T-cell (primary cell): ENCODE data around the gene SLC24A3. TPM values are rescaled to one million over a fixed set of nuclear protein-coding genes. Genes with fewer than 3 reads are reported as not detected.

ENCODE experiments used
- ATAC-seq, 4 experiments: fragments of 200-7000 bp in 3 of 4; fragments of 150-1000 bp in 1 of 4; cut with Tn5 transposase; replicated peaks in 1 of 4; 1 replicate in 3 of 4; 2 replicates in 1 of 4; pipeline ENCODE4 v1.10.0; 2021; ENCODE audit warnings: moderate library complexity in 3 of 4, mild to moderate bottlenecking in 2 of 4, moderate number of reproducible peaks in 1 of 4
- CTCF ChIA-PET, 2 donors: fragments of 300-600 bp; sonication (Branson Sonifier 250); formaldehyde crosslinking; loops; one replicate each; lab custom pipeline; 2022; ENCODE audit warnings: antibody characterized with exemption in 2 of 2; lab: Charles Lee
- POLR2A ChIA-PET, 2 donors: fragments of 300-600 bp; sonication (Branson Sonifier 250); formaldehyde crosslinking; loops; one replicate each; lab custom pipeline; 2022; ENCODE audit warnings: antibody characterized with exemption in 2 of 2; lab: Charles Lee
- DNase-seq, 35 experiments: peaks; one replicate each; pipeline versions ENCODE4 v3.0.0 to v3.0.0-alpha.2; 2013 to 2023
- H3K27ac ChIP-seq: one replicate; pipeline ENCODE4 v1.5.1; 2013; ENCODE audit warnings: low read length
- H3K27me3 ChIP-seq, 2 experiments: replicated peaks in 1 of 2; 1 replicate in 1 of 2; 2 replicates in 1 of 2; pipeline versions ENCODE4 v1.6.1 to v1.7.0; 2013; ENCODE audit warnings: low read length in 1 of 2, mixed read lengths in 1 of 2; ENCODE audit not compliant: control insufficient read depth in 2 of 2, insufficient read depth in 2 of 2; ENCODE audit errors: extremely low read depth in 1 of 2
- H3K36me3 ChIP-seq, 2 donors: 1 replicate in 1 of 2; 2 replicates in 1 of 2; pipeline versions ENCODE4 v1.6.1 to v1.7.0; 2013; ENCODE audit warnings: low read length in 1 of 2; ENCODE audit not compliant: control insufficient read depth in 2 of 2, insufficient read depth in 1 of 2; ENCODE audit errors: extremely low read depth in 1 of 2
- H3K4me1 ChIP-seq, 2 experiments: 1 replicate in 1 of 2; 2 replicates in 1 of 2; pipeline versions ENCODE4 v1.6.1 to v1.7.0; 2013; ENCODE audit warnings: low read length in 2 of 2, mixed read lengths in 1 of 2; ENCODE audit not compliant: insufficient read depth in 2 of 2, control insufficient read depth in 1 of 2; ENCODE audit errors: extremely low read depth in 1 of 2
- H3K4me3 ChIP-seq, 2 donors: 1 replicate in 1 of 2; 2 replicates in 1 of 2; pipeline versions ENCODE4 v1.5.1 to v1.7.0; 2013; ENCODE audit warnings: mild to moderate bottlenecking in 2 of 2, low read length in 1 of 2, moderate library complexity in 1 of 2; ENCODE audit not compliant: control insufficient read depth in 1 of 2; ENCODE audit errors: extremely low read depth in 1 of 2
- H3K9me3 ChIP-seq: 2 replicates; pipeline ENCODE4 v1.7.0; 2013
- H3K27ac Mint-ChIP-seq, 2 donors: one replicate each; pipeline ENCODE4 v1.8.0; 2020 to 2021; ENCODE audit warnings: mild to moderate bottlenecking in 2 of 2, mixed read lengths in 2 of 2
- H3K27me3 Mint-ChIP-seq, 2 donors: one replicate each; pipeline ENCODE4 v1.8.0; 2021 to 2022; ENCODE audit warnings: mixed read lengths in 2 of 2
- H3K36me3 Mint-ChIP-seq: one replicate; pipeline ENCODE4 v1.8.0; 2021; ENCODE audit warnings: mixed read lengths
- H3K4me1 Mint-ChIP-seq, 3 donors: one replicate each; pipeline ENCODE4 v1.8.0; 2020 to 2022; ENCODE audit warnings: mixed read lengths in 3 of 3, mild to moderate bottlenecking in 1 of 3
- H3K4me3 Mint-ChIP-seq, 3 donors: one replicate each; pipeline ENCODE4 v1.8.0; 2020 to 2022; ENCODE audit warnings: mild to moderate bottlenecking in 3 of 3, mixed read lengths in 3 of 3, moderate library complexity in 3 of 3
- H3K9me3 Mint-ChIP-seq, 3 donors: one replicate each; pipeline ENCODE4 v1.8.0; 2020 to 2022; ENCODE audit warnings: mixed read lengths in 3 of 3
- WGBS: methylation state at CpG from one replicate; pipeline ENCODE4 v1.1.5; 2013; ENCODE audit warnings: missing lambda C conversion rate; ENCODE audit not compliant: insufficient coverage; 5-methylcytosine and 5-hydroxymethylcytosine counted together
- total RNA-seq, 35 experiments: library from RNA in 6 of 35; stranded (reverse) in 6 of 35; fragments of 120-200 nt in 1 of 35; gene quantifications; one replicate each; pipeline versions ENCODE4 v1.2.1 to v1.2.4 and lab custom pipeline; 2013 to 2026

Gene SLC24A3
- total RNA-seq, 5 donors from 2014 or later (not counting 1 experiment from before 2014, with no cell fraction given), result 0.06 to 0.25 (median 0.12) TPM

DNA sequence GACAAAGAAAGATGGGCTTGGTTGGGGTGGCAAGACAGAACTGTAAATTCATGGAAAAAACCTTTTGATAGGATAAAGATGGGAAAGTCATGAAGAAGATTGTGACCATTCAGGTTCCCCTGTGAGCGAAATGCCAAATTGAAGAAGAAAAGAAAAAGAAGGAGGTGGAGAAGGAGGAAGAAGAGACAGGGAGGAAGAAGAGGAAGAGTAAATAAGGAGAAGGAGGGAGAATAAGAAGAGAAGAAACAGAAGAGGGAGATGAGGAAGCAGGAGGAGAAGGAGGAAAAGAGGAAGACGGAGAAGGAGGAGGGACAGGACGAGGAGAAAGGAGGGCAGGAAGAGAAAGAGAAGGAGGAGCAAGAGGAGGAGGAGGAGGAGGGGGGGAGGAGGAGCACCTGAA lies 199.8 kb downstream of the SLC24A3 start:
- H3K27me3 ChIP-seq, result no peaks in the 10 kb centered on the region
- WGBS, result 63% methylated on average over 3 of the region's 3 CpGs
- Mint-ChIP-seq H3K9me3 (peaks cover 2 to 15% (median 4%) of the 10 kb centered on the region in 3 donors), H3K27me3 (peaks cover 0 to 6% of the 10 kb centered on the region in 2 donors), H3K4me3 (no peak overlapping the region), H3K27ac (no peak overlapping the region), H3K36me3 (no peaks in the 10 kb centered on the region), H3K4me1 (no peaks in the 10 kb centered on the region)
- no peak for ATAC-seq
- DNase-seq, result no peak
- H3K27ac ChIP-seq, result no peak overlapping the region
- no peaks in the 10 kb centered on the region for H3K36me3 ChIP-seq
- H3K4me3 ChIP-seq, result no peak overlapping the region
- ChIA-PET CTCF (no interaction called here), POLR2A (no interaction called here)
- no peaks in the 10 kb centered on the region for H3K9me3 ChIP-seq
- H3K4me1 ChIP-seq, result no peaks in the 10 kb centered on the region

DNA sequence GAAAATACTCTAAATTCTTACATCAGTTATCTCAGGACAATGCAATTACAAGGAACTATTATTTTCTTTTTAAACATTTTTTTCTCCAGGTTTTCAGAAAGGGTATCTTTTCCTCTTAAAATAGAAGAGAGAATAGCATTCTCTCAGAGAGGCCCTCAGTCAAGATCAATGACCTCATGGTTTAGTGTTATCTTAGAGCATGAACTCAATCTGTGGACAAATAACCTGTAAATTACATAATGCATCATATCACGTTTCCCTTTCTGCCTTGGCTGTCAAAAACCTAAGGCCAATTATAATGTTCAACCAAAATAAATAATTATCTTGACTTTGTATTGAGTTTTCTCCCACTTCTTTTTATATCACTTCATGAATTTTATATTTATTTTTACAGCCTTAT lies 202.2 kb downstream of the SLC24A3 start:
- CTCF ChIA-PET, result no interaction called here

DNA sequence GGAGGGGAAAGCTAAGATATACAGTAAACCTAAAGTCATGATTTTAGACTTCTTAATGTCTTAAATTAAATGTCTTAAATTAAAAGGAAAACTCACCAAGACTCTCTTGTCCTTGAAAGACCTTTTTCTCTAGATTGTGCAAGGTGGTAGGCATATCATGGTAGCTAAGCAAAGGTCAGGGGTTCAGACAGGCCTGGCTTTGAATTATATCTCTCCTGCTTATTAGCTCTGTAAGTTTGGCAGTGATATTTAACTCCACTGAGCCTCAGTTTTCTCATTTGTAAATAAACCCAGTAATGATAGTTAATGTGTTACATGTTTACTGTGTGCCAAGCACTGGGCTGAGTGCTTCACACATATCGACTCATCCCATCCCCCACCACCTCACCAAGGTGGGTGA lies 203.3 kb downstream of the SLC24A3 start:
- Mint-ChIP-seq H3K4me3 (no peak overlapping the region), H3K36me3 (no peaks in the 10 kb centered on the region), H3K27ac (no peak overlapping the region), H3K4me1 (no peaks in the 10 kb centered on the region), H3K27me3 (peaks cover 0 to 4% of the 10 kb centered on the region in 2 donors), H3K9me3 (peaks cover 7 to 12% (median 10%) of the 10 kb centered on the region in 3 donors)
- Histone ChIP-seq H3K9me3 (no peaks in the 10 kb centered on the region), H3K27ac (no peak overlapping the region), H3K36me3 (no peaks in the 10 kb centered on the region), H3K27me3 (no peaks in the 10 kb centered on the region), H3K4me1 (no peaks in the 10 kb centered on the region), H3K4me3 (no peak overlapping the region)
- WGBS, result no CpG with 5 or more reads among the region's 1 CpG
- ChIA-PET CTCF (no interaction called here), POLR2A (no interaction called here)
- DNase-seq (no peak), ATAC-seq (no peak)

More for the DNA sequence above, 202.2 kb downstream of the SLC24A3 start:
- no peak overlapping the region for H3K4me3 Mint-ChIP-seq
- ATAC-seq, result no peak
- Histone ChIP-seq H3K36me3 (no peaks in the 10 kb centered on the region), H3K27me3 (no peaks in the 10 kb centered on the region), H3K4me3 (no peak overlapping the region), H3K27ac (no peak overlapping the region), H3K4me1 (no peaks in the 10 kb centered on the region), H3K9me3 (no peaks in the 10 kb centered on the region)
- POLR2A ChIA-PET, result no interaction called here
- H3K27ac Mint-ChIP-seq, result no peak overlapping the region
- H3K9me3 Mint-ChIP-seq, result peaks cover 7 to 16% (median 10%) of the 10 kb centered on the region in 3 donors
- DNase-seq, result no peak
- H3K27me3 Mint-ChIP-seq, result peaks cover 0 to 4% of the 10 kb centered on the region in 2 donors
- H3K36me3 Mint-ChIP-seq, result no peaks in the 10 kb centered on the region
- H3K4me1 Mint-ChIP-seq, result no peaks in the 10 kb centered on the region
- no CpG with 5 or more reads among the region's 1 CpG for WGBS

GRCh38 chr20:19416627-19417026 lies 204.2 kb downstream of the SLC24A3 start:
- Mint-ChIP-seq H3K9me3 (peaks cover 9 to 17% (median 14%) of the 10 kb centered on the region in 3 donors), H3K36me3 (no peaks in the 10 kb centered on the region), H3K4me1 (no peaks in the 10 kb centered on the region), H3K27me3 (peaks cover 0 to 4% of the 10 kb centered on the region in 2 donors), H3K27ac (no peak overlapping the region), H3K4me3 (no peak overlapping the region)
- ChIA-PET CTCF (no interaction called here), POLR2A (no interaction called here)
- Histone ChIP-seq H3K27ac (no peak overlapping the region), H3K36me3 (no peaks in the 10 kb centered on the region), H3K4me3 (no peak overlapping the region), H3K4me1 (no peaks in the 10 kb centered on the region), H3K9me3 (no peaks in the 10 kb centered on the region), H3K27me3 (no peaks in the 10 kb centered on the region)
- DNase-seq (no peak), ATAC-seq (no peak)
- 85% methylated on average over 2 of the region's 2 CpGs for WGBS

DNA sequence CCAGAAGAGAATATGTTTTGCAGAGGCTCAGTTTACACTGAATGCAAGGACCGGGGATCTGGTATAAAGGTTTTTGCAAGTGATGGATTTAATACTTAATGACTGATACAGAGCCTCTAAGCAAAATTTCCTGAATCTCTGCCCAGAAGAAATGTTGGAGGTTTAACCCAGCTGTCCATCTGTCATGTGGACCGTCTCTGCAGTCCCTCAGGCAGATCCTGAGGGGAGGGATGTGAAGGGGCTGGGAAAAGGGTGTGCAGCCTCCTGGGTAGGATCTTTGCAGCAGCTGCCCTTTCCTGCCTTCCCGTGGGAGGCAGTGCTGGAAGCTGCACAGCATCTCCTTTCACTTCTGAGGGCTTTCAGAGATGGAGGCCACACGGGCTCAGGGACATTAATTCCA lies 207.0 kb downstream of the SLC24A3 start:
- no peak overlapping the region for H3K4me3 Mint-ChIP-seq
- H3K4me3 ChIP-seq, result no peak overlapping the region
- 78% methylated on average over 1 of the region's 4 CpGs for WGBS
- no peak overlapping the region for H3K27ac Mint-ChIP-seq
- ChIA-PET CTCF (no interaction called here), POLR2A (interaction anchor here in 1 of 2 donors (0.5 kb wide), 1 partner anchor 259 kb away, joined by 3 read pairs; no protein-coding TSS in a partner anchor)
- H3K36me3 Mint-ChIP-seq, result no peaks in the 10 kb centered on the region
- ATAC-seq, result no peak
- no peaks in the 10 kb centered on the region for H3K36me3 ChIP-seq
- peaks cover 7 to 14% (median 12%) of the 10 kb centered on the region in 3 donors for H3K9me3 Mint-ChIP-seq
- no peaks in the 10 kb centered on the region for H3K4me1 Mint-ChIP-seq
- H3K27me3 Mint-ChIP-seq, result no peaks in the 10 kb centered on the region
- no peaks in the 10 kb centered on the region for H3K27me3 ChIP-seq
- no peaks in the 10 kb centered on the region for H3K9me3 ChIP-seq
- DNase-seq, result no peak
- no peak overlapping the region for H3K27ac ChIP-seq
- no peaks in the 10 kb centered on the region for H3K4me1 ChIP-seq

DNA sequence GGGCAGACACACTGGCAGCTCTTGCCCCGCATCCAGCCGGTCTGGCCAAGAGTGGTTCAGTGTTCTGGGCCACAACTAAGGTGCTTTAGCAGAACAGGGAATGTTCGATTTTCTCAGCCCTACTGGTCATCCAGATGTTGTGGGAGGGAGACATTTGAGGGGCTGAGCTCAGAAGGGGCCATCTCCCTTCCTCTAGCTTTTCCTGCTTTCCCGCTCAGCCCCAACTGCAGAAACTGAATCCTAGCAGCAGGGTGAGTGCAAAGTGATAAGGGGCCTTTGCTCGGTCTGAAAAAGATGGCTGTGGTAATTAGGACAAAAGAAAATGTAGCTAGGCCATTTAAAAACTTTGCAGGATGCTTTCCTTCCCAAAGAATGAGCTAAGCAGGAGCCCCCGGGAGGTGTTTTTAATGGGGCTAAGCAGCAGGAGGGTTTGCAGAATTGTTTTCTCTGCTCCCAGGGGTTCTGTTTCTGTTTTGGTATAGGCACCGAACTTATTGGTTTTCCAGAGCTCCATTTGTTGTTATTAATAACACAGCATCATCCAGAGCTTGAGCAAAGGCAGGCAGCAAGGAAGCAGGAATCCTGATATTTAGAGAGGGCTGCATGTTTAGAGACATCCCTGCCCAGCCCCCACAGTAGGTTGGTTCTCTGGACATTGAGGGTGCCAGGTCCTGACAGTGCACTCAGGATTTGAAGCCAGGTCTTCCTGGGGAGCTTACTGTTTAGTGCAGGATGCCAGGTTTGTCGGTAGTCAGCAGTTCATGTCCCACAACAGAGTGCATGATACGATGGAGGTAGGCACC lies 210.9 kb downstream of the SLC24A3 start:
- CTCF ChIA-PET, result no interaction called here
- no peak overlapping the region for H3K27ac Mint-ChIP-seq
- WGBS, result 67% methylated on average over 5 of the region's 9 CpGs

More for the DNA sequence above, 210.9 kb downstream of the SLC24A3 start:
- ATAC-seq (no peak), DNase-seq (no peak)
- Mint-ChIP-seq H3K9me3 (peaks cover 3 to 7% (median 5%) of the 10 kb centered on the region in 3 donors), H3K27me3 (no peaks in the 10 kb centered on the region), H3K4me3 (no peak overlapping the region), H3K36me3 (no peaks in the 10 kb centered on the region), H3K4me1 (no peaks in the 10 kb centered on the region)
- H3K9me3 ChIP-seq, result no peaks in the 10 kb centered on the region
- H3K4me3 ChIP-seq, result no peak overlapping the region
- POLR2A ChIA-PET, result no interaction called here
- no peaks in the 10 kb centered on the region for H3K36me3 ChIP-seq
- no peaks in the 10 kb centered on the region for H3K4me1 ChIP-seq
- H3K27ac ChIP-seq, result no peak overlapping the region
- no peaks in the 10 kb centered on the region for H3K27me3 ChIP-seq
